Stimulated activated memory B cell treated with anti-CD40 and anti-IgM and Interleukin-4, amounts not matched to agents 10 μg/mL and 1 μg/mL and 100 μg/mL, for 72 hours (primary cell): ENCODE measurements around the gene SLC47A2.
A peak's percentile ranks its signal among the peaks of the same experiment; 100 is the strongest.
"Not testable (repeated sequence)": the region's sequence is repeated elsewhere in the genome, so short reads cannot be mapped to it uniquely, and the experiment has no call there.

Source experiments
- ATAC-seq: fragments of 150-1000 bp; cut with Tn5 transposase; 2 replicates; pipeline ENCODE4 v1.10.0; 2021
- H3K27ac Mint-ChIP-seq: one replicate; pipeline ENCODE4 v1.8.0; 2022; ENCODE audit warnings: mild to moderate bottlenecking, mixed read lengths
- H3K27me3 Mint-ChIP-seq: one replicate; pipeline ENCODE4 v1.8.0; 2022; ENCODE audit warnings: mixed read lengths
- H3K36me3 Mint-ChIP-seq: one replicate; pipeline ENCODE4 v1.8.0; 2022; ENCODE audit warnings: mixed read lengths
- H3K4me1 Mint-ChIP-seq: one replicate; pipeline ENCODE4 v1.8.0; 2022; ENCODE audit warnings: mixed read lengths
- H3K4me3 Mint-ChIP-seq: one replicate; pipeline ENCODE4 v1.8.0; 2022; ENCODE audit warnings: mild to moderate bottlenecking, moderate library complexity, mixed read lengths
- H3K9me3 Mint-ChIP-seq: one replicate; pipeline ENCODE4 v1.8.0; 2022; ENCODE audit warnings: mixed read lengths

Gene SLC47A2, protein sequence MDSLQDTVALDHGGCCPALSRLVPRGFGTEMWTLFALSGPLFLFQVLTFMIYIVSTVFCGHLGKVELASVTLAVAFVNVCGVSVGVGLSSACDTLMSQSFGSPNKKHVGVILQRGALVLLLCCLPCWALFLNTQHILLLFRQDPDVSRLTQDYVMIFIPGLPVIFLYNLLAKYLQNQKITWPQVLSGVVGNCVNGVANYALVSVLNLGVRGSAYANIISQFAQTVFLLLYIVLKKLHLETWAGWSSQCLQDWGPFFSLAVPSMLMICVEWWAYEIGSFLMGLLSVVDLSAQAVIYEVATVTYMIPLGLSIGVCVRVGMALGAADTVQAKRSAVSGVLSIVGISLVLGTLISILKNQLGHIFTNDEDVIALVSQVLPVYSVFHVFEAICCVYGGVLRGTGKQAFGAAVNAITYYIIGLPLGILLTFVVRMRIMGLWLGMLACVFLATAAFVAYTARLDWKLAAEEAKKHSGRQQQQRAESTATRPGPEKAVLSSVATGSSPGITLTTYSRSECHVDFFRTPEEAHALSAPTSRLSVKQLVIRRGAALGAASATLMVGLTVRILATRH

DNA sequence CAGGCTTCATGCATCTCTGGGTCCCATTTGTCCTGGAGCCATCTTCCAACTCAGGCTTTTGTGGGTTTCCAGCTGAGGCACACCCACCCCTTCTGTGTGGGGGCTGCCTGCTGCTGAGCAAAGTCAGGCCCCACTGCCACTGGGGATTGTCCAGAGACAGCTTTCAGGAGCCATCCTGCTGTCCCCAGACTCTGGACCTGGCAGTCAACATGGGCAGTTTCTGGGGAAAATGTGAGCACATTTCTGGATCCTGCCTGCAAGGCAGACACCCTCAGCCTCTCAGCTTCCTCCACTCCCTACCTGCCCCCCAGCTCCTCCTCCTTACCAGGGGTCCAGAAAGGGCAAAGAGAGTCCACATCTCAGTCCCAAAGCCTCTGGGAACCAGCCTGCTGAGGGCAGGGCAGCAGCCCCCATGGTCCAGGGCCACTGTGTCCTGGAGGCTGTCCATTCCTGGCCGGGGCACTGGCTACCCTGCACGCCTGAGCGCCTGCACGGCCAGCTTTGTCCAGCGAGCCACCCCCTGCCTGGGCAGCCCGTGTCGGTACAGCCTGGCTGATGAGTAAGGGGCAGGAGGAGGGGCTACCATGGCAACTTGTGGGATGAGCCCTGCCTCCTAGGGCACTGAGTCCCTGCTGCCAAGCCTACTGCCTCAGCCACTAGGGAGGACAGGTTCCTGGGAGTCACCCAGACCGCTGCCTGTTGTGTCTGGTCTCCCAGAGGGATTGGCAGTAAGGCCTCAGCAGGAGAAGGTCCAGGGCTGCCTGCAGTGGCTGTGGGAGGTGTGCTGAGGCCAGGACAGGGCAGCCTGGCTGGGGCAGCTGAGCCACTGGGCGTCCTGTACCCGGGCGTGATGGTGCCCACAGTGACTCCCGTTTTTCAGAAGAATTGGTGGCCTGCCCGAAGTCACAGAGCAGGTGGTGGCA, at the start of gene SLC47A2:
Gene SLC47A2, minus strand, starts transcription at position 477 of the 923 bp plus-strand sequence. Its CDS starts 29 bp downstream, at position 448.
- Mint-ChIP-seq H3K4me3 (no peak within 1 kb of the TSS), H3K9me3 (no peaks in the 10 kb centered on the region), H3K4me1 (peaks cover 5% of the 10 kb centered on the region), H3K27ac (no peak within 1 kb of the TSS), H3K27me3 (no peaks in the 10 kb centered on the region), H3K36me3 (no peaks in the 10 kb centered on the region)
- ATAC-seq = no peak

DNA sequence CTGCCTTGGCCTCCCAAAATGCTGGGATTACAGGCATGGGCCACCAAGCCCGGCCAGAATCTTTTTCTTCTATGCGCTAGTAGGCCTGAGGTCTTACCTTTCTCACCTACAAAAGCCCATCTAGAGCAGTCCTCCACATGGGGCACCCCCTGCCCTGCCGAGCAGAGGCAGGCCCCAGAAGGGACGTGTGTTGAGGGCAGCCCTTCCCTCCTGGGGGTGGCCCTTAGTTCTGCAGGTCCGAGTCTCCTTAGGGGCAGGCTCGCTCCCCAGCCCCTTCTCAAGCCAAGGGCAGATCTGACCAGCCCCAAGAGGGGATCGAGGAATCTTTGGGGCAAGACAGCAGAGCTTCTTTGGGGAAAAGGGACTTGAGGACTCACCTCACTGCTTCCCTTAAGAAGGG, 49.6 kb upstream of the SLC47A2 start:
- no peak overlapping the region for H3K27ac Mint-ChIP-seq
- no peaks in the 10 kb centered on the region for H3K9me3 Mint-ChIP-seq
- no peaks in the 10 kb centered on the region for H3K27me3 Mint-ChIP-seq
- H3K4me1 Mint-ChIP-seq = peaks cover 25% of the 10 kb centered on the region
- H3K36me3 Mint-ChIP-seq = no peaks in the 10 kb centered on the region
- H3K4me3 Mint-ChIP-seq = no peak overlapping the region
- no peak for ATAC-seq

- H3K36me3 Mint-ChIP-seq, H3K4me3 Mint-ChIP-seq, H3K9me3 Mint-ChIP-seq, ATAC-seq, H3K27ac Mint-ChIP-seq, H3K27me3 Mint-ChIP-seq: not testable (repeated sequence)
- H3K4me1 Mint-ChIP-seq = peaks cover 25% of the 10 kb centered on the region
Measured at GRCh38 chr17:19763991-19764390, 47.6 kb upstream of the SLC47A2 start.

DNA sequence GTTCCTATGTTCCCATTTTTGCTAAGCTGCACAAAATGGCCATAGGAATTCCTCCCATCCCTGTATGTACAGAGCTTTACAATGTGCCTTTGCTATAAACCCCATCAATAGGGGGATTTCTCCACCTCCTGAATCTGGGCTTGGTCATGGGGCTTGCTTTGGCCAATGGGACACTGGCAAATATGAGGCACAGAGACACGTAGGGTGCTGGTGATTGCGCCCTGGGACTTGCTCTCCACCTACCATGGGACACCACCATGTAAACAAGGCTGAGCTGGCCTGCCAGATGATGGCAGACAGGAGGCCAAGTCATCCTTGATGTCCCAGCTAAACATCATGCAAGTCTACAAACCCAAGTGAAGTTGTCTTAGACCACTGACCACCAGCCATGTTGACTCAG, 47.0 kb upstream of the SLC47A2 start:
- H3K27ac Mint-ChIP-seq = no peak overlapping the region
- H3K4me3 Mint-ChIP-seq = no peak overlapping the region
- ATAC-seq = no peak
- no peaks in the 10 kb centered on the region for H3K9me3 Mint-ChIP-seq
- H3K27me3 Mint-ChIP-seq = no peaks in the 10 kb centered on the region
- H3K4me1 Mint-ChIP-seq = peaks cover 22% of the 10 kb centered on the region
- H3K36me3 Mint-ChIP-seq = no peaks in the 10 kb centered on the region

DNA sequence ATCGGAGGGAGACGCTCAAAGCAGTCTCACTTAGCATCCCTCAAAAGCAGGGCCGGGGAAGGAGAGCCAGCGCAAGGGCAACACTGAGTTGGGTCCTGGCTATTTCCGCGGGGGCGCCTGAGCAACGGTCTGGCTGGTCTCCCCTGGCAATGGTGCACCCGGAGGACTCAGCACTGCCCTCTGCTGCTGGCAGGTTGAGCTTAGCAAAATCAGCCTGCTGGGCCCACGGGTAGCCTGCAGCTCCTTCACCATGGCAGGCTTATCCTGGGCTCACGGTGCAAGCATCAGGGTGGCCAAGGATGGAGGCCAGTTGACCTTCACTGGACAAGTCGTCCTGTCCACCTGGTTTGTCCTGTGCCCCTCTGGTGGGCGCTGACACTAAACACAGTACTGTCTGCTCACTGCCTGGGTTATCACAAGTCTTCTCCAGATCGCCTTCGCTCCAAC, 46.2 kb upstream of the SLC47A2 start:
- Mint-ChIP-seq H3K27ac (no peak overlapping the region), H3K9me3 (no peaks in the 10 kb centered on the region), H3K4me3 (no peak overlapping the region), H3K4me1 (peaks cover 18% of the 10 kb centered on the region), H3K36me3 (no peaks in the 10 kb centered on the region), H3K27me3 (no peaks in the 10 kb centered on the region)
- ATAC-seq = peak; percentile 82

- no peak overlapping the region for H3K27ac Mint-ChIP-seq
Measured at GRCh38 chr17:19760746-19761145, 44.4 kb upstream of the SLC47A2 start.

GRCh38 chr17:19759568-19760549, 43.5 kb upstream of the SLC47A2 start:
- Mint-ChIP-seq H3K4me1 (peaks cover 36% of the 10 kb centered on the region), H3K27me3 (no peaks in the 10 kb centered on the region), H3K27ac (no peak overlapping the region), H3K36me3 (no peaks in the 10 kb centered on the region), H3K4me3 (no peak overlapping the region), H3K9me3 (no peaks in the 10 kb centered on the region)
- no peak for ATAC-seq

More at GRCh38 chr17:19760746-19761145, 44.4 kb upstream of the SLC47A2 start:
- Mint-ChIP-seq H3K27me3 (no peaks in the 10 kb centered on the region), H3K9me3 (no peaks in the 10 kb centered on the region), H3K36me3 (no peaks in the 10 kb centered on the region), H3K4me1 (peaks cover 27% of the 10 kb centered on the region), H3K4me3 (no peak overlapping the region)
- ATAC-seq = no peak

GRCh38 chr17:19757536-19758180, 41.3 kb upstream of the SLC47A2 start:
- no peak overlapping the region for H3K27ac Mint-ChIP-seq
- H3K4me1 Mint-ChIP-seq = peaks cover 51% of the 10 kb centered on the region
- H3K9me3 Mint-ChIP-seq = no peaks in the 10 kb centered on the region
- H3K4me3 Mint-ChIP-seq = no peak overlapping the region
- no peak for ATAC-seq
- H3K36me3 Mint-ChIP-seq = no peaks in the 10 kb centered on the region
- H3K27me3 Mint-ChIP-seq = no peaks in the 10 kb centered on the region

GRCh38 chr17:19756546-19756945, 40.2 kb upstream of the SLC47A2 start:
- no peak for ATAC-seq
- peaks cover 52% of the 10 kb centered on the region for H3K4me1 Mint-ChIP-seq
- H3K36me3 Mint-ChIP-seq = no peaks in the 10 kb centered on the region
- H3K9me3 Mint-ChIP-seq = no peaks in the 10 kb centered on the region
- H3K27me3 Mint-ChIP-seq = no peaks in the 10 kb centered on the region
- no peak overlapping the region for H3K4me3 Mint-ChIP-seq
- peak overlapping the region; percentile 91 for H3K27ac Mint-ChIP-seq

- Mint-ChIP-seq H3K27ac (peak overlapping the region; percentile 91), H3K27me3 (no peaks in the 10 kb centered on the region)
Measured at GRCh38 chr17:19755821-19756510, 39.6 kb upstream of the SLC47A2 start.

GRCh38 chr17:19755392-19755791, 39.0 kb upstream of the SLC47A2 start:
- H3K4me3 Mint-ChIP-seq = peak overlapping the region; percentile 16
- ATAC-seq = peak; percentile 54
- H3K27me3 Mint-ChIP-seq = no peaks in the 10 kb centered on the region
- peaks cover 52% of the 10 kb centered on the region for H3K4me1 Mint-ChIP-seq
- H3K9me3 Mint-ChIP-seq = no peaks in the 10 kb centered on the region
- H3K27ac Mint-ChIP-seq = peak overlapping the region; percentile 91
- H3K36me3 Mint-ChIP-seq = no peaks in the 10 kb centered on the region

More at GRCh38 chr17:19755821-19756510, 39.6 kb upstream of the SLC47A2 start:
- peak; percentile 80 for ATAC-seq
- H3K4me3 Mint-ChIP-seq = peak overlapping the region; percentile 59
- H3K4me1 Mint-ChIP-seq = peaks cover 52% of the 10 kb centered on the region
- H3K36me3 Mint-ChIP-seq = no peaks in the 10 kb centered on the region
- no peaks in the 10 kb centered on the region for H3K9me3 Mint-ChIP-seq

- Mint-ChIP-seq H3K4me3 (peak overlapping the region; percentile 59), H3K9me3 (no peaks in the 10 kb centered on the region), H3K27ac (peak overlapping the region; percentile 91)
Measured at GRCh38 chr17:19753661-19754463, 37.5 kb upstream of the SLC47A2 start.

DNA sequence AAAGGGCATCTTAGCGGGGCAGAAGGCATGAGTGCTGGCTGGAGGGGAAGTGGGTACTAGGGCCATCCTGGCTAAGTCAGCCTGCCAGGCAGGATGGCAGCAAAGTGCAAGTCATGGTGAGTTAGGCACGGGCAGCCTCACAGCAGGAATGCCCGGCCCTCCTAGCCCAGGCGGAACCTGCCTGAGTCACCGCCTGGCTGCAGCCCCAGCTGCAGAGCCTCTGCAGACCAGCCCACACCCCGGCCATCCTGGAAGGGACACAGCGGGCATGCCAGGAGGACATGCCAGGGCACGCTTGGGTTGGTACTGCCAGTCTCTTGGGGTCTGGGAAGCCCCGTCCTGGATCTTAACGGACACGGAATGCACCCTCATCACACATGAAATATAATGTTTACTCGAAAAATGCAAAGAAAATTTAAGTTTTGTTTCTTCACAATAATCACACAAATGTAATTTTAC, 36.7 kb upstream of the SLC47A2 start:
- Mint-ChIP-seq H3K27me3 (peaks cover 15% of the 10 kb centered on the region), H3K36me3 (no peaks in the 10 kb centered on the region), H3K4me3 (no peak overlapping the region), H3K9me3 (no peaks in the 10 kb centered on the region), H3K27ac (no peak overlapping the region), H3K4me1 (peaks cover 52% of the 10 kb centered on the region)
- ATAC-seq = no peak

More at GRCh38 chr17:19753661-19754463, 37.5 kb upstream of the SLC47A2 start:
- no peak for ATAC-seq
- H3K4me1 Mint-ChIP-seq = peaks cover 52% of the 10 kb centered on the region
- no peaks in the 10 kb centered on the region for H3K36me3 Mint-ChIP-seq
- H3K27me3 Mint-ChIP-seq = peaks cover 7% of the 10 kb centered on the region
